Right lobe of liver (tissue), 4 donors: ENCODE measurements around the gene ARHGAP42.

ENCODE experiments used
- CTCF ChIP-seq, 4 donors: fragments of 200-600 bp in 3 of 4; fragments of 450-650 bp in 1 of 4; IDR thresholded peaks; one replicate each; pipeline versions ENCODE4 v1.5.1 to v1.8.0; 2016 to 2022; ENCODE audit warnings: antibody characterized with exemption in 4 of 4, mild to moderate bottlenecking in 2 of 4
- POLR2A ChIP-seq: fragments of 450-650 bp; IDR thresholded peaks from one replicate; pipeline ENCODE4 v1.6.1; 2017; ENCODE audit warnings: antibody characterized with exemption, mild to moderate bottlenecking
- donor health status: DM: no; HTN: no; CAD: no.
- donor health status: DM: no; HTN: no; CAD: no.
- donor health status: DM: no; HTN: yes; CAD: no.

- TF ChIP-seq CTCF (IDR thresholded peaks at IDR 0.05) (no peak), POLR2A (no peak)
These were observed 187.1 kb downstream of the ARHGAP42 start for GRCh38 chr11:100874203-100874602.
